Stimulated activated naive CD4-positive, alpha-beta T cell treated with Interleukin-2 at 50 U/mL for 16 hours (primary cell): ENCODE measurements around the gene CFAP410.
"Not testable (repeated sequence)": the region's sequence is repeated elsewhere in the genome, so short reads cannot be mapped to it uniquely, and the experiment has no call there.

Experiments used
- DNase-seq: peaks from one replicate; lab custom pipeline; 2025; lab: John Stamatoyannopoulos, UW

Gene CFAP410

GRCh38 chr21:44316277-44316900 is 22.8 kb downstream of the CFAP410 start:
- no peak for DNase-seq

- DNase-seq: no peak
Observed at GRCh38 chr21:44315691-44316203, 23.4 kb downstream of the CFAP410 start.

- DNase-seq: no peak
Observed at GRCh38 chr21:44314561-44314960, 24.6 kb downstream of the CFAP410 start.

- DNase-seq: no peak
Observed at GRCh38 chr21:44314128-44314527, 25.1 kb downstream of the CFAP410 start.

GRCh38 chr21:44313451-44313850 is 25.7 kb downstream of the CFAP410 start:
- no peak for DNase-seq

GRCh38 chr21:44312716-44313115 is 26.5 kb downstream of the CFAP410 start:
- no peak for DNase-seq

- DNase-seq: no peak
Observed at GRCh38 chr21:44312089-44312488, 27.1 kb downstream of the CFAP410 start.

GRCh38 chr21:44310628-44311507 is 28.3 kb downstream of the CFAP410 start:
- DNase-seq: no peak

- no peak for DNase-seq
Observed at GRCh38 chr21:44306936-44307704, 32.1 kb downstream of the CFAP410 start.

GRCh38 chr21:44305691-44306090 is 33.5 kb downstream of the CFAP410 start:
- no peak for DNase-seq

GRCh38 chr21:44304877-44305293 is 34.3 kb downstream of the CFAP410 start:
- peak; percentile 28 for DNase-seq

GRCh38 chr21:44304011-44304616 is 35.1 kb downstream of the CFAP410 start:
- DNase-seq: no peak

GRCh38 chr21:44303490-44303981 is 35.7 kb downstream of the CFAP410 start:
- DNase-seq: no peak

GRCh38 chr21:44302573-44303401 is 36.4 kb downstream of the CFAP410 start:
- DNase-seq: not testable (repeated sequence)

GRCh38 chr21:44301961-44302406 is 37.2 kb downstream of the CFAP410 start:
- no peak for DNase-seq

- DNase-seq: no peak
Observed at GRCh38 chr21:44301141-44301540, 38.0 kb downstream of the CFAP410 start.

- DNase-seq: peak; percentile 49
Observed at GRCh38 chr21:44300262-44300959, 38.8 kb downstream of the CFAP410 start.

- peak; percentile 33 for DNase-seq
Observed at GRCh38 chr21:44299458-44300261, 39.5 kb downstream of the CFAP410 start, which contains the start of gene PFKL. TSS of gene PFKL (plus strand) at chr21:44300053. CDS start at chr21:44300106, 53 bp downstream.

GRCh38 chr21:44299085-44299457 is 40.1 kb downstream of the CFAP410 start:
- DNase-seq: no peak
